OCI-M2 (cell line): Measurements from ENCODE around the gene SYF2.

Source experiments
- DNase-seq: peaks from one replicate; lab custom pipeline; 2025; ENCODE audit not compliant: unreplicated experiment; lab: John Stamatoyannopoulos, UW

The SYF2 gene

DNA sequence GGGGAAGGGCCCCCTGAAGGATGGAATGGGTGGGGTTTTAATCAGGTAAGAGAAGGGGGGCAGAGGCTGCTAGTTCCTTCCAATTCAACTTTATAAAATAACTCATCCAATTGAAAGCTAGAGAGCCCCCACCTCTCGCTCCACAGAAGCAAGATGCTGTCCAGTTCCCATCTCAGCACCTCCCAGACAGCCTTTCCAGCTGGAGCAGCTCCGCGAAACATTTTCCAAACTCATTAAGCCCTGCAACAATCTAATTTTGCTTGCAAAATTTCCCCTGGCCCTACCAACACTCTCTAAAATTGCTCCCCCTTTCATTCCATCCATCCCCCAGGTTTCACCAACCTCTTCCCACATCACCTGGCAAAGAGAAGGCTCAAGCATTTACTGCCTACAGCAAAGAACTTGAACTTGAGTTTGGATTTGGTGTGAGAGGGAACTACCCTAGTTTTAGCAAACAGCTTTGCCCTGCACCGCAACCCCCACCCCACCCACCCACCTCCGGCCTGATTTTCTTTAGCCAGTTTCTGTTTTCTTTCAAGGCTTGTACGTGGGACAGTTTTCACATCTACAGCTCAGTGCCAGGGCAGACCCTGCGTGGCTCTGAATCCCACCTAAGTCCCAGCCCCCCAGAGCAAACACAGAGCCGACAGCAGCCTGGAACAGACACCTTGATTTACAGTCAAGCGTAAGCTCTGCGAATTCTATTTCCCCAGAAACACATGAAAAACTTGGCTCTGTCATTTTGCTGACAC lies 46.7 kb downstream of the SYF2 start:
- DNase-seq, result no peak

DNA sequence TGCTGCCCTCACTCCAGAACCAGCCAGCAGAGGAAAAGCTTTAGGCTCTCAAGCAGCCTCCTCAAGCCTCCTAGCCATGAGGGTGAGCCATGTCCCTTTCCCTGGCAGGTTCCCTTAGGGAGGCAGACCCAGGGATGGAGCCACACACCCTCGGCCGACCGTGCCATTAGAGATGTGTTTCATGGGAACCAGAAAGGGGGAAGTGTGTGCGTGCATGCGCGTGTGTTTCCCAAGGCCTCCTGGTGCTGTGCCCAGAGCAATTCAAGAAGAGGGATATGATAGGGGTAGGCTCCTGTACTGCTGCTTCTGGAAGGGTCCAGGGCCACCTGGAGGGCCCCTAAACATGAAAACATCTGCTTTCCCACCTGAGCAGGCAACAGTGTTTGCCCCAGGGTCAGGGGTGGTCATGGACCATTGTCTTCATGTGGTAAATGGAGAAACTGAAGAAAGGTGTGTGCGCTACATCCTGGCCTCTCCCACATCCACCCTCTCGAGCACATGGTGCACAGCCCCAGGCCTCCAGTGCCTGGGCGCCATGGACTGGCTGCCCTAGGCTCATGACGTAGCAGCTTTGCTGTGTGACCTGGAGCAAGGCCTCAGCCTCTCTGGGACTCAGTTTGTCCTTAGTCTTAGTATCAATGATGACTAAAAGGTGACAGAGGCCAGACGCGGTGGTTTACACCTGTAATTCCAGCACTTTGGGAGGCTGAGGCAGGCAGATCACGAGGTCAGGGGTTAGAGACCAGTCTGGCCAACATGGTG lies 48.1 kb downstream of the SYF2 start:
- DNase-seq, result no peak

DNA sequence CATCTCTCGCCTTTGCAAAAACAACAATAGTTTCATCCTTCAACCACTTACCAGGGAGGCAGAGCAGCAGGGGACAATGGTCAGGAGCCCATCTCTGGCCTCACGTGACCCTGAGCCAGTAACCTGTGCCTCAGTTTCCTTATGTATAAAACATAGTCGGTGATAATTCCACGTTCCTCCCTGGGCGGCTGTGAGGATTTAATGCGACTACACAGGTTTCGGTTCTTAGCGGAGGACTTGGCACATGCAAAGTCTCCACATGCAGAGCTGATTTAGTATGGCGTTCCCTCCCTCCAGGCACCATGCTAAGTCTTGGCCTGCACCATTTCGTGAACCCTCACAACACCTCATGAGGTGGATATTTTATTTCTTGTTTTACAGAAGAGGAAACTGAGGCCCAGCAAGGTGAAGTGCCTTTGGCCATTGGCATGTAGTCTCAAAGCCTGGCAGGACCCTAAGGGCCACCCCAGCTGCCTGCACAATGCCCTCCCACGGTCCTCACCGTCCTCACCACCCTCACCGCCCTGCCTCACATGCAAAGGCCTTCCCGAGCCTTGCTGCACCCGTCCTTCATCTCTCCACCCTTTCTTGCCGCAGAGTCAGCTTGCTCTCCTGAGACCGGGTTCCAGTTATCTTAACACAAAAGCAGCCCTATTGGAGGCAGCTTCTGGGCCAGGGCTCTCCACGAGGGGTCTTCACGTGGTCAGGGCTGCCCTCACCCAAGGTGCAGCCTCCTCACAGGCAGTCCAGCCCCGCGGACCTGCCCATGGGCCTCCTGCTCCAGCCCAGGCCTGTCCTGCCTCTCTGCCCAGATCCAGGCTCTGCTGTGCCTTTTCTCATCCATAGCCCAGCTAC lies 48.9 kb downstream of the SYF2 start:
- no peak for DNase-seq

DNA sequence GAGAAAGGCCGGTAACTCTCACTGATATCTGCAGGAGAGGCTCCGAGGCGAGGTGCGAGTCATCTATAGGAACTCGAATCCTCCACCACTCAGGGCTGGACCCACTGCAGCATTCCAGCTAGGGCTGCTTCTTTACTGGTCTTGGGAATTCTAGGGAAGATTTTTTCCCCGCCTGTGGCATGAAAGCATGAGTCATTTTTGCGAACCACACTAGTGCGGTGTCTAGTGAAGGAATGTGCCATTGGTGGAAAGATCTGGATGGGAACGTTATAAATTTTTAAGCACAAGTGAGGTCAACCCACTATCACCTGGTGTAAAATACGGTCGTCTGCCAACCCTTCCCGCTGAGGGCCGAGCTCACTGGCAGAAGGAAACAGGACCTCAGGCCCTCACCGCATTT lies 49.7 kb downstream of the SYF2 start:
- DNase-seq, result no peak

DNA sequence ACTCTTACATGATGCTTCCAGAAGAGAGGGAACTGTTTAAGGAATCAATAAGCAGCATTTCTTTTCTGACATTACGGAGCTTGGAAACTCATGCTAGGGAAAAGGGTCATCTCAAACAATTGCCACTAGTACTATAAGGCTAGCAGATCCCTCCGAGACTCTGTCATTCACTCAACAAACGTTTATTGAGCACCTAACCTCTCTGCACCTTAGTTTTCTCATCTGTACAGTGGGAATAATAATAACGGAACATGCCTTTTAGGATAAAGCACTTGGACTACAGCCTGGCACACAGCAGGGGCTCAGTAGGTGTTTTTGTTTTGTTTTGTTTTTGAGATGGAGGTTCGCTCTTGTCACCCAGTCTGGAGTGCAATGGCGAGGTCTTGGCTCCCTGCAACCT lies 51.3 kb downstream of the SYF2 start:
- DNase-seq, result no peak

DNA sequence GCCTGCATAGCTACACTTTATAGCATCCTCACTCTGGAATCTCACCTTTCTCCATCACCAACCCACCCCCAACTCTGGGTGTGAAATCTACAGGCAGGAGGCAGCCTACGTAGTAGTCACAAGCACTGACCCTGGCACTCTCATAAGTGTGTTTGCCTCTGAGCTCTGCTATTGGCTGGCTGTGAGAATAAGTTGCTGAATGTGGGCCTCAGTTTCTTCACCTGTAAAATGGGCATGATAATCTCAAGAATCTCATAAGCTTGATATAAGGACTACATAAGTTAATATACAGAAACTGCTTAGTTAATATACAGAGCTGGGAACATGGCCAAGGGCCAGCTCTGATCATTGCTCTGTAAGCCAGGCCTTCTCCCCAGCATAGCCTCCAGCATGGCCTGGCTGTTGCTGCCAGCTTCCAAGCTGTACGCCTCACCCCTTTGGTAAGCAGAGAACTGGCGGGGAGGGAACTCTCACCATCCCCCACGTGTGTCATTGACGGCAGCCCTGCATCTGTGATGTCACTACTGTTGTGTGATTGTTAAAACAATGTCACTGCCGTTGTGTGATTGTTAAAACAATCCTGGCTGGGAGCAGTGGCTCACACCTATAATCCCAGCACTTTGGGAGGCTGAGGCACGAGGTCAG lies 53.3 kb downstream of the SYF2 start:
- DNase-seq, result no peak

DNA sequence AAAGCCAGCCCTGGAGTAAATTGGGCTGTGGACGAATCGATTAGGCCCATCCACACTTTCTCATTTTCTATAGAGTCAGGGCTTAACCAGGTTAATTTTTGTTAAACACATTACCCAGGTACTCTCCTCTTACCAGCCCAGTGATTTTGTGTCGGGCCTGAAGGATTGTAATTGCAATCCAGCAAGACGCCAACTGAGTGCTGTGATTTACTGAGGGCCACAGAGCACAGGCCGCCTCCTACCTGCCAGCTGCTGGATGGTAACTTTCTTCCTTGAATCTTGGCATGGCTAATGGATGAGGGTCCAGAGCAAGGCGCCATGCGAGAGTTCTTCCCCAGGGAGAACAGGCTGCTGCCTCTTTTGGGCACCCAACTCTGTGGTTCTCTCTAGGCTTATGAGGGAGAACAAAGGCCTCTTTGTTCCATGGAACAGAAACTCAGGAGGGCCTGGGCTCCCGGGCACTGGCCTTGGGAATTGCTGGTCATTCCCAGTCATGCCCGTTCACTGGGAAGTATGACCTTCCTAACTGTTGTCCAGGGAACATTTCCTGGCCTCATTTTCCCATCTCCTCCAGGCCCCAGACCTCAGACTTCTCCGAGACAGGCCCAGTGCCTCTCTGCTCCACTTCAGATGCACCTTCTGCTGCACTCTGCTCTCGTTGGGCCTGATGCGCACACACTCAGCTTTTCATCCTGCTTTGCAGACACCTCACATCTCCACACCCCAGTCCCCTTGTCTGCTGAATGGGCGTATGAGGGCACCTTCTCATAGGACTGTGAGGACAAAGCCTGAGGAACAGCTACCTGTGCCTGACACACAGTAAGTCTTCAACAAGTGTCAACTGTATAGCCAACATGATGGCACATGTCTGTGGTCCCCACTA lies 57.3 kb downstream of the SYF2 start:
- no peak for DNase-seq

DNA sequence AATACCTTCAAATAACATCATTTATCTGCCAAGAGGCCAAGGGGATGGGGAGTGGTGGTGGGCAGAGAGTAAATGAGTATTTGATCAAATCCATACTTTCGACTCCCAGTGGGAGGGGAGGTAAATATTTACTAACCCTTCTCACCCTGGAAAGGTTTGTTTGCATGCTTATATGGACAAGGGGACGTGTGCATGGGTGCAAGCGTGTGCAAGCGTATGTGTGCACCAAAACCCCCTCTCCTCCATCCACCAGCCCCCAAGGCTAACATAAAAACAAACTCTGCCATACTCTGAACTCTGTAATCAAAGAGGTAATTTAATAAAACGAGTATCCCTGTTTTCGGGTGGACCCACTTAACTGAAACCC lies 58.0 kb downstream of the SYF2 start:
- no peak for DNase-seq

DNA sequence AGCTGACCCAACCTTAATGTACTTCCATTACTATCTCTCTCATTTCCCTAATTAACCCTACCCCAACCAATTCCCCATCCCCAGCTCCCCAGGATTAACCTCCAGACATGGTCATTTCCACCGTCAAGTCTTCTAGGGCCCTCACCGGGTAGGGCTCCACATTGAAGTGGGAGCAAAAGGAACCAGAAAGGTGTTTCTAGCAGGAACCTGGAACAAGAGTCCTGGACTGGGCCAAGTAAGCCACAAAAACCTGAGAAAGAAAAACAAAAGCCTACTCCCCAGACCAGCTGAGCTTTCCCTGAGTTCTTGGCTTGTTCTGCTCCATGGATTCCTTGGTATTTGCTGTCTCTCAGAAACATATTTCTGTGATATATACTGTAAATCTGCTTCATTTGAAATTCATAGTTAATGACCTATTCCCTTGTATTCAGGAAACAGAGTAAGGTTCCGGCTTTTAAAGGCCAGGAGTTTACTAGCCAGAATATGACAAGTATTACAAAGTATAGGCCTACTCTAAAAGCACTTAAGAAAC lies 58.4 kb downstream of the SYF2 start:
- no peak for DNase-seq
